ENCODE measurements around the gene FCHO1.

Gene FCHO1

DNA sequence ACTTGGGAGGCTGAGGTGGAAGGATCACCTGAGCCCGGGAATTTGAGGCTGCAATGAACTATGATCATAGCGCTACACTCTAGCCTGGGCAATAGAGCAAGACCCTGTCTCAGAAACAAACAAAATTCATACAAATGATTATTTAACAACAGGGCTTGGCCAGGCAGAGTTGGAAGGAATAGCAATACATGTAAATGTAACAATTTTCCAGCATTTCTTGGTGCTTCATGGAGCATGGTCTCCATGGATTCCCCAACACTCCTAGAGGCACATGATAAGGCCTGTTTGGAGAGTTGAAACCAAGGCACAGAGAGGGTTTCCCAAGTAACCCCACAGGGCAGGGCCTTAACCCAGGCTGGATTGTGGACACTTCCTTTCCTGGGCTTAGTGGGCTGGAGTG is 59.8 kb downstream of the FCHO1 start:
- no peak overlapping the region for H3K27ac ChIP-seq (ENCODE audit: low read depth, low read length)
- H3K23ac ChIP-seq (ENCODE audit: low read length): no peak overlapping the region
- H3K18ac ChIP-seq (ENCODE audit: low read length): no peak overlapping the region
- H3K4me1 ChIP-seq (ENCODE audit: control insufficient read depth, low read depth, low read length): no peaks in the 10 kb centered on the region
- H3K4ac ChIP-seq (ENCODE audit: low read depth, low read length): no peak overlapping the region
- H4K5ac ChIP-seq (ENCODE audit: low read length): no peak overlapping the region
- no peaks in the 10 kb centered on the region for H3K79me2 ChIP-seq (ENCODE audit: control insufficient read depth, insufficient read depth, low read length)
- no peaks in the 10 kb centered on the region for H3K36me3 ChIP-seq (ENCODE audit: control insufficient read depth, insufficient read depth, low read length)
- DNase-seq: no peak
- H3K56ac ChIP-seq (ENCODE audit: low read length): no peak overlapping the region
- H3K4me3 ChIP-seq (ENCODE audit: low read length): no peak overlapping the region
- H2AK5ac ChIP-seq (ENCODE audit: low read length): no peak overlapping the region
- H2BK5ac ChIP-seq (ENCODE audit: low read length): no peak overlapping the region
- H2BK15ac ChIP-seq (replicated peaks; ENCODE audit: low read depth): no peak overlapping the region
- no peaks in the 10 kb centered on the region for H3K27me3 ChIP-seq (ENCODE audit: insufficient read depth, low read length, poor library complexity)
- H3K9ac ChIP-seq (ENCODE audit: low read length): no peak overlapping the region
- H2BK120ac ChIP-seq (ENCODE audit: low read depth, low read length): no peak overlapping the region
- H4K8ac ChIP-seq (ENCODE audit: low read depth, low read length): no peak overlapping the region
- no peaks in the 10 kb centered on the region for H3K79me1 ChIP-seq (ENCODE audit: low read length)
- no peak overlapping the region for H3K4me2 ChIP-seq (ENCODE audit: low read length)
- no CpG with 5 or more reads among the region's 2 CpGs for WGBS (ENCODE audit: extremely low coverage, insufficient coverage, low lambda C conversion rate)

GRCh38 chr19:17811681-17812080 is 60.4 kb downstream of the FCHO1 start:
- Histone ChIP-seq H3K27ac (ENCODE audit: low read depth, low read length) (no peak overlapping the region), H3K36me3 (ENCODE audit: control insufficient read depth, insufficient read depth, low read length) (no peaks in the 10 kb centered on the region), H3K4ac (ENCODE audit: low read depth, low read length) (no peak overlapping the region), H2BK120ac (ENCODE audit: low read depth, low read length) (no peak overlapping the region), H3K4me3 (ENCODE audit: low read length) (no peak overlapping the region), H2AK5ac (ENCODE audit: low read length) (no peak overlapping the region), H4K8ac (ENCODE audit: low read depth, low read length) (no peak overlapping the region), H3K56ac (ENCODE audit: low read length) (no peak overlapping the region), H3K27me3 (ENCODE audit: insufficient read depth, low read length, poor library complexity) (no peaks in the 10 kb centered on the region), H2BK15ac (replicated peaks; ENCODE audit: low read depth) (no peak overlapping the region), H3K18ac (ENCODE audit: low read length) (no peak overlapping the region), H3K79me2 (ENCODE audit: control insufficient read depth, insufficient read depth, low read length) (no peaks in the 10 kb centered on the region), H3K4me2 (ENCODE audit: low read length) (no peak overlapping the region), H3K4me1 (ENCODE audit: control insufficient read depth, low read depth, low read length) (no peaks in the 10 kb centered on the region), H2BK5ac (ENCODE audit: low read length) (no peak overlapping the region), H3K79me1 (ENCODE audit: low read length) (no peaks in the 10 kb centered on the region), H3K23ac (ENCODE audit: low read length) (no peak overlapping the region), H3K9ac (ENCODE audit: low read length) (no peak overlapping the region), H4K5ac (ENCODE audit: low read length) (no peak overlapping the region)
- WGBS (ENCODE audit: extremely low coverage, insufficient coverage, low lambda C conversion rate): no CpG with 5 or more reads among the region's 20 CpGs
- DNase-seq: no peak

GRCh38 chr19:17812099-17812498 is 60.8 kb downstream of the FCHO1 start:
- Histone ChIP-seq H3K79me1 (ENCODE audit: low read length) (no peaks in the 10 kb centered on the region), H2AK5ac (ENCODE audit: low read length) (no peak overlapping the region), H3K79me2 (ENCODE audit: control insufficient read depth, insufficient read depth, low read length) (no peaks in the 10 kb centered on the region), H4K5ac (ENCODE audit: low read length) (no peak overlapping the region), H2BK5ac (ENCODE audit: low read length) (no peak overlapping the region), H3K23ac (ENCODE audit: low read length) (no peak overlapping the region), H3K9ac (ENCODE audit: low read length) (no peak overlapping the region), H4K8ac (ENCODE audit: low read depth, low read length) (no peak overlapping the region), H3K18ac (ENCODE audit: low read length) (no peak overlapping the region), H3K4ac (ENCODE audit: low read depth, low read length) (no peak overlapping the region), H3K4me1 (ENCODE audit: control insufficient read depth, low read depth, low read length) (no peaks in the 10 kb centered on the region), H2BK120ac (ENCODE audit: low read depth, low read length) (no peak overlapping the region), H3K56ac (ENCODE audit: low read length) (no peak overlapping the region), H3K36me3 (ENCODE audit: control insufficient read depth, insufficient read depth, low read length) (no peaks in the 10 kb centered on the region), H3K4me3 (ENCODE audit: low read length) (no peak overlapping the region), H3K27ac (ENCODE audit: low read depth, low read length) (no peak overlapping the region), H3K4me2 (ENCODE audit: low read length) (no peak overlapping the region), H3K27me3 (ENCODE audit: insufficient read depth, low read length, poor library complexity) (no peaks in the 10 kb centered on the region), H2BK15ac (replicated peaks; ENCODE audit: low read depth) (no peak overlapping the region)
- WGBS (ENCODE audit: extremely low coverage, insufficient coverage, low lambda C conversion rate): no CpG with 5 or more reads among the region's 5 CpGs
- DNase-seq: no peak

- H3K36me3 ChIP-seq (ENCODE audit: control insufficient read depth, insufficient read depth, low read length): no peaks in the 10 kb centered on the region
- no peak overlapping the region for H3K18ac ChIP-seq (ENCODE audit: low read length)
- no peak overlapping the region for H2AK5ac ChIP-seq (ENCODE audit: low read length)
- H3K79me1 ChIP-seq (ENCODE audit: low read length): no peaks in the 10 kb centered on the region
- no peak overlapping the region for H3K27ac ChIP-seq (ENCODE audit: low read depth, low read length)
- no peak overlapping the region for H2BK5ac ChIP-seq (ENCODE audit: low read length)
- no peak overlapping the region for H4K5ac ChIP-seq (ENCODE audit: low read length)
- DNase-seq: no peak
- H3K4me1 ChIP-seq (ENCODE audit: control insufficient read depth, low read depth, low read length): no peaks in the 10 kb centered on the region
- no peak overlapping the region for H3K56ac ChIP-seq (ENCODE audit: low read length)
- WGBS (ENCODE audit: extremely low coverage, insufficient coverage, low lambda C conversion rate): no CpG with 5 or more reads among the region's 13 CpGs
- H3K79me2 ChIP-seq (ENCODE audit: control insufficient read depth, insufficient read depth, low read length): no peaks in the 10 kb centered on the region
- no peak overlapping the region for H2BK15ac ChIP-seq (replicated peaks; ENCODE audit: low read depth)
- no peaks in the 10 kb centered on the region for H3K27me3 ChIP-seq (ENCODE audit: insufficient read depth, low read length, poor library complexity)
- no peak overlapping the region for H3K4me2 ChIP-seq (ENCODE audit: low read length)
- no peak overlapping the region for H3K23ac ChIP-seq (ENCODE audit: low read length)
- no peak overlapping the region for H3K9ac ChIP-seq (ENCODE audit: low read length)
- no peak overlapping the region for H2BK120ac ChIP-seq (ENCODE audit: low read depth, low read length)
- no peak overlapping the region for H3K4me3 ChIP-seq (ENCODE audit: low read length)
- H3K4ac ChIP-seq (ENCODE audit: low read depth, low read length): no peak overlapping the region
- no peak overlapping the region for H4K8ac ChIP-seq (ENCODE audit: low read depth, low read length)
These were observed 66.5 kb downstream of the FCHO1 start for GRCh38 chr19:17817668-17818363.

- Histone ChIP-seq H2BK15ac (replicated peaks; ENCODE audit: low read depth) (no peak within 1 kb of the TSS), H3K4me1 (ENCODE audit: control insufficient read depth, low read depth, low read length) (no peaks in the 10 kb centered on the region), H3K79me1 (ENCODE audit: low read length) (no peaks in the 10 kb centered on the region), H3K27ac (ENCODE audit: low read depth, low read length) (no peak within 1 kb of the TSS), H3K4me3 (ENCODE audit: low read length) (no peak within 1 kb of the TSS), H4K5ac (ENCODE audit: low read length) (no peak within 1 kb of the TSS), H2BK120ac (ENCODE audit: low read depth, low read length) (no peak within 1 kb of the TSS), H3K4me2 (ENCODE audit: low read length) (no peak within 1 kb of the TSS), H3K56ac (ENCODE audit: low read length) (no peak within 1 kb of the TSS), H3K79me2 (ENCODE audit: control insufficient read depth, insufficient read depth, low read length) (no peaks in the 10 kb centered on the region), H3K36me3 (ENCODE audit: control insufficient read depth, insufficient read depth, low read length) (no peaks in the 10 kb centered on the region), H3K9ac (ENCODE audit: low read length) (no peak within 1 kb of the TSS), H4K8ac (ENCODE audit: low read depth, low read length) (no peak within 1 kb of the TSS), H3K23ac (ENCODE audit: low read length) (no peak within 1 kb of the TSS), H3K18ac (ENCODE audit: low read length) (no peak within 1 kb of the TSS), H3K4ac (ENCODE audit: low read depth, low read length) (no peak within 1 kb of the TSS), H2AK5ac (ENCODE audit: low read length) (no peak within 1 kb of the TSS), H2BK5ac (ENCODE audit: low read length) (no peak within 1 kb of the TSS), H3K27me3 (ENCODE audit: insufficient read depth, low read length, poor library complexity) (no peaks in the 10 kb centered on the region)
- DNase-seq: no peak
- WGBS (ENCODE audit: extremely low coverage, insufficient coverage, low lambda C conversion rate): no CpG with 5 or more reads among the region's 34 CpGs
These were observed 69.9 kb downstream of the FCHO1 start, which contains the start of gene INSL3 for GRCh38 chr19:17821190-17821589. TSS of gene INSL3 (minus strand) at chr19:17821519. CDS start at chr19:17821506, 13 bp downstream.

DNA sequence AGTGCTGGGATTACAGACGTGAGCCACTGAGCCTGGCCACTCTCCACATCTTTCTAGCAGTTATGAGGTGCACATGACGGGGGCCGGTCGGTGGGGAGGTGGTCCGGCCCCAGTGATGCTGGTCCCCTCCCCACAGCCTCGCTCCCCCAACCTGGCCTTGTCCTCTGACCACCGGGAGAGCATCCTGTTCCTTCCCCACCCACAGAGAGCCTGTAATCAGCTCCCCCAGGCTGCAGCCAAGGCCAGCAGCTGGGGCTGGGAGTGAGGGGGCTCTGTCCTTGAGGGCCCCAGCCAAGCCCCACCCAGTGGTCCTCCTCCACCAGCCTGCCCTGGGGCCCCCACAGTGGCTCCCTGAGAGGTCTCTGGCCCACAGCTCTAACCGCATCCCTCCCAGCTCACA is 73.1 kb downstream of the FCHO1 start:
- H3K4me1 ChIP-seq (ENCODE audit: control insufficient read depth, low read depth, low read length): no peaks in the 10 kb centered on the region
- H3K56ac ChIP-seq (ENCODE audit: low read length): no peak overlapping the region
- H3K36me3 ChIP-seq (ENCODE audit: control insufficient read depth, insufficient read depth, low read length): no peaks in the 10 kb centered on the region
- no peaks in the 10 kb centered on the region for H3K27me3 ChIP-seq (ENCODE audit: insufficient read depth, low read length, poor library complexity)
- H3K27ac ChIP-seq (ENCODE audit: low read depth, low read length): no peak overlapping the region
- H3K4me3 ChIP-seq (ENCODE audit: low read length): no peak overlapping the region
- no peak overlapping the region for H2BK15ac ChIP-seq (replicated peaks; ENCODE audit: low read depth)
- no peak overlapping the region for H4K5ac ChIP-seq (ENCODE audit: low read length)
- H3K79me2 ChIP-seq (ENCODE audit: control insufficient read depth, insufficient read depth, low read length): no peaks in the 10 kb centered on the region
- H3K4ac ChIP-seq (ENCODE audit: low read depth, low read length): no peak overlapping the region
- H3K18ac ChIP-seq (ENCODE audit: low read length): no peak overlapping the region
- WGBS (ENCODE audit: extremely low coverage, insufficient coverage, low lambda C conversion rate): no CpG with 5 or more reads among the region's 8 CpGs
- H3K23ac ChIP-seq (ENCODE audit: low read length): no peak overlapping the region
- no peak overlapping the region for H2AK5ac ChIP-seq (ENCODE audit: low read length)
- H3K9ac ChIP-seq (ENCODE audit: low read length): no peak overlapping the region
- H4K8ac ChIP-seq (ENCODE audit: low read depth, low read length): no peak overlapping the region
- no peak overlapping the region for H3K4me2 ChIP-seq (ENCODE audit: low read length)
- no peak for DNase-seq
- no peak overlapping the region for H2BK5ac ChIP-seq (ENCODE audit: low read length)
- no peak overlapping the region for H2BK120ac ChIP-seq (ENCODE audit: low read depth, low read length)
- no peaks in the 10 kb centered on the region for H3K79me1 ChIP-seq (ENCODE audit: low read length)

All from mesendoderm (in vitro differentiated cells).